Forelimb muscle (tissue), 1 donor: Measurements from ENCODE around the gene NELFCD. TPM values are rescaled to one million over a fixed set of nuclear protein-coding genes. Genes with fewer than 3 reads are reported as not detected.

Experiments
- polyA plus RNA-seq: library from polyadenylated mRNA; unstranded; fragments of 120-200 nt; gene quantifications from one replicate; pipeline ENCODE4 v1.2.1, GENCODE V29; 2013; ENCODE audit not compliant: insufficient read length

Gene NELFCD
- polyA plus RNA-seq, 1 donor: 60.9 TPM

Other genes with a start within 250 kb of the NELFCD start
- 2.8 TPM for gene GNAS-AS1, start 130.4 kb upstream of the NELFCD start, polyA plus RNA-seq
- 3,555 TPM for gene GNAS, start 128.5 kb upstream of the NELFCD start, polyA plus RNA-seq
- 57.3 TPM for gene CTSZ, start 26.0 kb downstream of the NELFCD start, polyA plus RNA-seq
- 0.68 TPM for gene TUBB1, start 38.2 kb downstream of the NELFCD start, polyA plus RNA-seq
- 156 TPM for gene ATP5F1E, start 51.1 kb downstream of the NELFCD start, polyA plus RNA-seq
- 47.0 TPM for gene PRELID3B, start 61.5 kb downstream of the NELFCD start, polyA plus RNA-seq
- gene ZNF831, start 182.6 kb downstream of the NELFCD start, polyA plus RNA-seq: 0.20 TPM